HG02798 (cell line): ENCODE measurements around the gene SLC16A7.
"Not testable (repeated sequence)": the region's sequence is repeated elsewhere in the genome, so short reads cannot be mapped to it uniquely, and the experiment has no call there.

Experiments
- ATAC-seq: cut with Tn5 transposase; IDR thresholded peaks from one replicate; pipeline ENCODE4 v1.9.1; 2021; ENCODE audit warnings: mild to moderate bottlenecking; ENCODE audit not compliant: unreplicated experiment, poor library complexity

SLC16A7 gene

GRCh38 chr12:59719701-59720100 lies 123.9 kb downstream of the SLC16A7 start:
- no peak for ATAC-seq

- ATAC-seq, result no peak
These were observed 127.7 kb downstream of the SLC16A7 start for GRCh38 chr12:59723520-59723919.

- ATAC-seq, result no peak
These were observed 128.3 kb downstream of the SLC16A7 start for GRCh38 chr12:59724011-59724695.

GRCh38 chr12:59733200-59733599 lies 137.4 kb downstream of the SLC16A7 start:
- no peak for ATAC-seq

- no peak for ATAC-seq
These were observed 138.5 kb downstream of the SLC16A7 start for GRCh38 chr12:59734371-59734770.

GRCh38 chr12:59735231-59735630 lies 139.4 kb downstream of the SLC16A7 start:
- ATAC-seq, result no peak

GRCh38 chr12:59736359-59736758 lies 140.5 kb downstream of the SLC16A7 start:
- no peak for ATAC-seq

- ATAC-seq, result no peak
These were observed 141.0 kb downstream of the SLC16A7 start for GRCh38 chr12:59736786-59737185.

GRCh38 chr12:59737725-59738463 lies 142.1 kb downstream of the SLC16A7 start:
- ATAC-seq, result no peak

GRCh38 chr12:59742841-59743240 lies 147.0 kb downstream of the SLC16A7 start:
- ATAC-seq, result no peak

- no peak for ATAC-seq
These were observed 148.7 kb downstream of the SLC16A7 start for GRCh38 chr12:59744564-59744963.

GRCh38 chr12:59751091-59751490 lies 155.3 kb downstream of the SLC16A7 start:
- not testable (repeated sequence) for ATAC-seq

GRCh38 chr12:59761542-59761941 lies 165.7 kb downstream of the SLC16A7 start:
- no peak for ATAC-seq

- peak; percentile 38 for ATAC-seq
These were observed 168.0 kb downstream of the SLC16A7 start for GRCh38 chr12:59763835-59764234.

GRCh38 chr12:59768031-59768430 lies 172.2 kb downstream of the SLC16A7 start:
- ATAC-seq, result no peak

GRCh38 chr12:59780605-59781135 lies 184.8 kb downstream of the SLC16A7 start:
- ATAC-seq, result peak; percentile 39

GRCh38 chr12:59787610-59788009 lies 191.8 kb downstream of the SLC16A7 start:
- no peak for ATAC-seq

- ATAC-seq, result no peak
These were observed 196.8 kb downstream of the SLC16A7 start for GRCh38 chr12:59792647-59793046.

GRCh38 chr12:59803735-59804134 lies 207.9 kb downstream of the SLC16A7 start:
- ATAC-seq, result no peak

GRCh38 chr12:59808317-59808910 lies 212.6 kb downstream of the SLC16A7 start:
- peak; percentile 88 for ATAC-seq

GRCh38 chr12:59811991-59812390 lies 216.2 kb downstream of the SLC16A7 start:
- no peak for ATAC-seq
